Posterior cingulate gyrus (tissue), 11 donors: ENCODE measurements around the gene XAGE2.

ENCODE experiments used
- DNase-seq, 10 donors: peaks; one replicate each; pipeline versions ENCODE4 v3.0.0 to v3.0.0-alpha.2; 2020 to 2021; ENCODE audit warnings: mixed read lengths in 3 of 10
- intact Hi-C: fragments of 100-400 bp; cut with DNase I; formaldehyde crosslinking; loops from one replicate; pipeline ENCODE4 v1.15.1; 2023

Gene XAGE2

GRCh38 chrX:52422884-52423283 lies 54.1 kb downstream of the XAGE2 start:
- no peak for DNase-seq
- intact Hi-C loops, result no loop called here

DNA sequence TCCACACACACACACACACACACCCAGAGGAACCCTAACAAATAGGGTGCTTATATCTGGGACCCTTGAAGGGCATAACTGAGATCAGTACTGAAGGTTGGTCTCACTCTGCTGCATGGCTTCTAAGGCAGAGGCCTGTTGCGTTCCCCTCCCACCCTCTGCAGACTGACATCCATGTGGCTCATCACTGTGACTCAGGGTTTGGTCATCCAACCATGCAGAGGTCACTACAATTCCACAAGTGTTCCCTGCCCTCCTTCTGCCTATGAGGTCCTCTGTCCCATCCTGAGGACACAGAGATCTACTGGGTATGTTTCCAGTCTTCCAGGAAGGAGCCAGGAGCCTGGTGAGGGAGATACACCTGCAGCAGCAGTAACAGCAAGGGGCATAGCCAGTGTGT lies 55.8 kb downstream of the XAGE2 start:
- intact Hi-C loops, result no loop called here
- DNase-seq, result no peak
